Superior temporal gyrus (tissue), 1 donor: ENCODE results near the gene IGLON5.

ENCODE experiments used
- DNase-seq: peaks from one replicate; pipeline ENCODE4 v3.0.0-alpha.2; 2016; ENCODE audit errors: extremely low spot score

The IGLON5 gene

DNA sequence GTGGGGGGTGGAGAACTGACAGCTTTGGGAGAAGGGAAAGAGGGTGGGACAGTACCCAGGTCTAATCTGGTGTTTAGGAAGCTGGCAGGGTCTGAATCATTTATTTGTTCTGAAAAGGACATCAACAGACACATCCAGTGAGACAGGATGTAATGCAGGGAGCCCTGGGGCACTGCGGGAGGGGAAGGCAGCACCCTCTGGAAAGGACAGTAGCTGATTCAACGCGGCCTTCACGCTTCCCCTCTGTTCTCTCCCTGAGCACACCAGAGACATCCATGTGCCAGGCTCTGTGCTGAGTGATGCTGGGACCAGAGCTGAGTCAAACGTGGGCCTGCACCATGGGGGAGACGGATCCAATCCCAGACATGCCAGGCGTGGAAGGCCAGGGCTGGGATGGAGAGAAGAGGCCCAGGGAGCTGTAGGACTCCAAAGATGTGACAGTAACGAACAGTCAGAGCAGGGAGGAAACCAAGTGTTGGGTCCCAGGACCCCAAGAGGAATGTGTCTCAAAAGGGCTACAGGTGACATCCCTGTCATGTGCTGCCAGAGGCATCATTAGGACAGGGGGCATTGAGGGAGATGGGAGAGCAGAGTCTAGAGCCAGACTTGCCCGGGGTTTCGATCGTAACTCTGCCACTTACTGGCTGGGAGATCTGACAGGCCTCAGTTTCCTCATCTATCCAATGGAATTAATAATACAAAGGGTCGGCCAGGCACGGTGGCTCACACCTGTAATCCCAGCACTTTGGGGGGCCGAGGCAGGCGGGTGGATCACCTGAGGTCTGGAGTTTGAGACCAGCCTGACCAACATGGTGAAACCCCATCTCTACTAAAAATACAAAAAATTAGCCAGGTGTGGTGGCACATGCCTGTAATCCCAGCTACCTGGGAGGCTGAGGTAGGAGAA lies 53.0 kb downstream of the IGLON5 start:
- DNase-seq = peak; percentile 22

DNA sequence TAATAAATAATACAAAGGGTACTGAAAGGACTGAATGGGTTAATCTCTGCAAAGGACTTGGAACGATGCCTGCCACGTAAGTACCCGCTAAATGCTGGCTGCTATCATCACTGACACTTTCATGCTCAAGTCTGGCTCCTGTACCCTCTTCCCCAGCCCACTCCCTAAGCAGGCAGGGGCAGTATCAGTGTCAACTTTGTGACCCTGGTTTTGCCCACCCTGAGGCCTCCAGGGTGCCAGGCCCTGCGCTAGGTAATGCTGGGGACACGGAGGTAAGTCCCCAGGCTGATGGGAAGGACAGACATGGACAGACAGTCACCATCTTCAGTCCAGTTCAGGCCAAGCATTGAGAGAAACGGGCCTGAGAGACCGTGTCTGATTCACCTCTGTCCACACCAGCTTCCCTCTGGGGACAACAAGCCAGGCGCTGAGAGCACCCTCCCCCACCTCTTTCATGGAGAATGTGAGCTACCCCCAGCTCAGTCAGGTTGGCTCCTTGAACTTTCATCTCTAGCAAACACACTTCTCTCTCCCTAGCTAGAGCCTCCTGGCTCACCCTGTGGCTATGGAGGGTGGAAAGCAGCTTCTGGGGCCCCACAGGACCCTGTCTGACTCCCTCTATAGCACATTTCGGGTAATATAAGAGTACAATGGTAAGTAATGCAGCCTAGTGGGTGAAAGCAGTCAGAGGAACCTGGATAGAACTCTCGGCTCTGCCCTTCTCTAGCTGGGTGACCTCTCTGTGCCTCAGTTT lies 53.9 kb downstream of the IGLON5 start:
- DNase-seq = peak; percentile 55

DNA sequence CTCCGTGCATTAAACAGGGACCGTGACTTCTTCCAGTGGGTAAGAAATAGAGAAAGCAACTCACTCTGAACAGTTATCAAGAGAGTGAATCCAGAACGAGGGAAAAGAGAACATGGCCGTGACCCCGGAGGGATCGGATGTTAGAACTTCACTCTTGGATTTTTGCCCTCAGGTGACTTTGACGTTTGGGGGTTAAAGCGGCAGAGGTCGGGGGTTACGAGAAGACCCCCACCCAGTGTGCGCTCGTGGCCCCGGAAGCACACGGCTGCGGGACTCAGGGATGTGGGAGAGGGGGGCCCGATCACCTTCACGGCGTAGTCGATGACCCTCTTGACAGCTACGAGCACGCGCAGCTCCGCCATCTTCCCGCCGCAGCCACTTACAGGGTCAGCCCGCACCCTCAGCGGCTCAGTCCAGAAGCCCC lies 54.5 kb downstream of the IGLON5 start, which contains the start of gene ETFB:
Gene ETFB, minus strand, starts transcription at position 424 of the 424 bp plus-strand sequence. Its CDS starts 62 bp downstream, at position 362.
- no peak for DNase-seq

DNA sequence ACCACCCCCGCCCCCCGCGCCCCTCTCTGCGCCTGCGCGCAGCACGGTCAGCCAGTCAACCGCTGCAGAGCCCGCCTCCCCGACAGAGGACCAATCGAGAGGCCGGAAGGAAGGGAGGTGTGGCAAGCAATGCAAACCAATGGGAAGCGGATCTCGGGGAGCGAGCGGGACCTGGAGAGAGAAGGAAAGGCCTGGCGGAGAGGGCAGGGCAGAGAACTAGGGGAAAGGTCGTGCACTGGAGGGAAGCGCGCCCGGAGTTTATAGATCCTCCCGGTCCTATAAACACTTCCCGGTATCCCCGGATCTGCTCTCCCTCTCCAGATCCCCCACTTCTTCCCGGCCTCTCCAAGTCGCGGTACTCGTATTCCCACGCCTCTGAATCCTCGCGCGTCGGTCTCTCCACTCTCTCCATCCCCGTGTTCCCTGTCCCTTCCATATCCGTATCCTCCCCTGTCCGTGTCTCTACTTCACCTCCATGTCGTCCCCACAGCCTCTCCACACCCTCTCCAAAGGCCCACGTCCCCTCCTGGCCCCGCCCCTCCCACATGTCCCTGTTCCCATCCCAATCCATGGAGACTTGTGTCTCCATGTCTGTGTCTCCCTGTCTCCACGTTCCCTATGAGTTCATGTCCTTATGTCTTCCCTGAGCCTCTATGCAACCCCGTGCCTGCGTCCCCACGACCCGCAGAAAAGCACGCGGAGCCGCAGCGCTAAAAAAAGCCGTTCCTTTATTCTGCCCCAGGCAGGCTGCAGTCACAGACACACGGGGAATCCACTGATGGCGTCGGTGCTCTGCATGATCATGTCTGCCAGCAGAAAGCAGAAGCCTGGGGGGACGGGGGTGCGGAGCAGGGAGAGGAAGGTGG lies 55.2 kb downstream of the IGLON5 start:
- peak; percentile 98 for DNase-seq

DNA sequence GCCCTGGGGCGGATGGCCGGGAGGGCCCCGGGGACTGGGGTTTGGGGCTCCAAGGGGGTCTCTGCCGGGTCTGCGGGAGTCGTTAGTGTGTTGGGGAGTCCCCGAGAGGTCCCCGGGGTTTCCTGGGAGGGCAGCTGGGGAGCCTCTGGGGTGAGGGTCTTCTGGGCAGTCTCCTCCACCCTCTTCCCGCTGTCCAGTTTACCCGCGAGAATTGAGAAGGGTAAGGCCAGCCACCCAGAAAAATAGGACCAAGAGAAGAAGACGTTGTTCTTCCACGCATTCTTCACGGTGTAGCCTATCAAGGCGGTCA lies 55.8 kb downstream of the IGLON5 start:
- DNase-seq = no peak

DNA sequence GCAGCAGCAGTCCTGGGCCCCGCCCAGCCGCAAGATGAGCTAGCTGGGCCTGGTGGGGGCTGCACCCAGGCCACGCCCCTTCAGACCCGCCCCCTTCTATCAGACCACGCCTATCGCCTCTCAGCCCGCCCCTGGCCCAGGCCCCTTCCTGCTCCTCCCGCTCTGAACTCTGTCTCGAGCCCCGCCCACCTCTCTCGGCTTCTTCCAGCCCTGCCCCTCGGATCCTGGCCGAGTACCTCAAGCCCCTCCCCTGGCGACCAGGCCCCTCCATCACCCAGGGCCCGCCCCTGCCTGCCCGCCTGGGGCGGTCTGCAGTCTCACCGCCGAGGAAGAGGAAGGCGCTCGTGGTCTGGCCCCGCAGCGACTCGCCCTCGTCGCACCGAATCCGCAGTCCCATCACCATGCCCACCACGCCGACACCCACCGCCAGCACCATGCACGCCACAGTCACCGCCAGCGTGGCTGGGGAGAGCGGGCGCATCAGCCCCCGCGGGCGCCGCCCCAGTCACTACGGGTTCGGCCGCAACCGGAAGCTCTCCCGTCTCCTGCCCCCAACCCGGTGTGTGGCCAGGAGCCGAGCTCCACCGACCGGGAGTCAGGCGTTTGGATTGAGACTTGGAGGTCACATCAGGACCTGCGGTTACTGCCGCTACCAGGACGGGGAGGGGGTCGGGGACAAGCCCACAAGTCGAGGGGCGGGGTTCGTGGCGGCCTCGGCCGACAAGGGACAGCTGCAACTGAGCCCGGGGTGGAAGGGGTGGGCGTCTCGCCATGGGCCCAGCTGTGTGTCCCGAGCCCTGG lies 56.3 kb downstream of the IGLON5 start:
- peak; percentile 95 for DNase-seq

DNA sequence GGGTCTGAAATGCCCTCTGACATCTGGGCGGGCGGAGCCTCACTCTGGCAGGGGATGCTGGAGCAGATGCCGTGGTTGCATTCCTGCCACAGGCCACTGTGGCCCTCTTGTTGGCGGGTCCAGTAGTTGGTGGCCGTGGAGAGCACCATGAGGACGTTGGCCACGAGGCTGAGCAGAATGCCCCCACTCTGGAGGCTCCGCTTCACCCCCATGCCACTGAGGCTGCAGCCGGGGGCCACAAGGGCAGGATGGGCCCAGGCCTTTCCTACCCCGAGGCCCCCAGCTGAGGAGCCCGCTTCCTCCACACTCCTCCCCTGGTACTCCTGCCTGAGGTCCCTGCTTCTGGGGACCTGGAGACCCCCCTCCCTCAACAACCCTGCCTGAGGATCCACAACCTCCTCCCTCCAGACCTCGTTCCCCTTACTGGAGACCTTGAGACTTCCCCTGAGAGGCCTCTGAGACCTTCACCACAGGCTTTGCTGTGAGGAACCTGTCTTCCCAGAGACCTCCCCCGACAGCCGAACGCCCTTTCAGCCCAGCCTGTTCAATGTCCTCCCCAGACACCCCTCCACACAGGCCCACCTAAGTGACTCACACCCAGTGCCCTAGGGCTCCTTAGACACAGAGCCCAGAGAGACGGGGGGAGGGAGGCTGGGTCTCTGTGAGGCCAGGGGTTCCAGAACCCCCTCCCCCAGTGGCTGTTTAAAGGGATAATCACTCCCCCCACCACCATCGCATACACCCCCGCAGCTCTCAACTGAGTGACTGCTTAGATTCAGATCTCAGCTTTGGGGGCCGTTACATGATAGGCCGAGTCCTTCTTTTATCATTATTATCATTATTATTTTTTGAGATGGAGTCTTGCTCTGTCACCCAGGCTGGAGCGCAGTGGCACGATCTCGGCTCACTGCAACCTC lies 57.2 kb downstream of the IGLON5 start, which contains the start of gene CLDND2:
Gene CLDND2, minus strand, starts transcription at position 638 of the 917 bp plus-strand sequence. Its CDS starts 426 bp downstream, at position 212.
- DNase-seq = no peak

DNA sequence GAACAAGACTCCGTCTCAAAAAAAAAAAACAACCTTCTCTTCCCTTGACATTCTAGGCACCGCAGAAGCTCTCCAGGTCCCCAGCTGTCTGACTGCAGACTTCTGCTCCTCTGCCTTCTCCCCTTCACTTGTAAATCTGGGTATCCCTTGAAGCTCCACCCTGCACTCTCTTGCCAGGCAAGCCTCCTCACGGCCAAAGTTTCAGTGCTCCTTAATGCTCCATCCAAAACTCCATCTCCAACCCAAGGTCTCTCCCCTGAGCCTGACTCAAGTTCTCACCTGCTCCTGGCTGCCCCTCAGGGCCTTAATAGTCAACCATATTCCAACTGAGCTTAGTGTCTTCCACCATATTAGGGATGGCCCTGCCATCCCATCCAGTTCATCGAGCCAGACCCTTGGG lies 58.8 kb downstream of the IGLON5 start:
- DNase-seq = no peak

DNA sequence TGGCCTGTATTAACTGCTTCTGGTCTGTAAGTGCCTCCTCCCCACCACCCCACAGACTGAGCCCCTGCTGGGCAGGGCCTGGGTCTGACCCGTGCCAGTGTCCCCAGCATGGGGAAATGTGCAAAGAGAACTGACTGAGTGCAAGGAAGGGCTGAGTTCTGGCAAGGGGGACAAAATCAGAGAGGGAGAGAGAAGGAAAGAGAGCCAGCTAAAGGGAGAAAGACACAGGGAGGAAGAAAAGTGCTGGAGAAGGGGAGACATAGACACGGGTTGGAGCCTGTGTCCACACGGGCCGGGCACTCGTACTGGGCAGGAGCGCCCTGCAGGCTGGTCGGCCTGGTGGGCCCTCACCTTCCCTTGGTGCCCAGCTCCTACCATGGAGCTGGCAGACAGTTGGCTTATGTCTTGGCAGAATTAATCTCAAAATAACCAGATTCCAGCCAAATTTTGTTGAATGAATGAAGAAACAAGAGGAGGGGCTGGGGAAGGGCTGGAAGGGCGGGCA lies 59.8 kb downstream of the IGLON5 start:
- no peak for DNase-seq

DNA sequence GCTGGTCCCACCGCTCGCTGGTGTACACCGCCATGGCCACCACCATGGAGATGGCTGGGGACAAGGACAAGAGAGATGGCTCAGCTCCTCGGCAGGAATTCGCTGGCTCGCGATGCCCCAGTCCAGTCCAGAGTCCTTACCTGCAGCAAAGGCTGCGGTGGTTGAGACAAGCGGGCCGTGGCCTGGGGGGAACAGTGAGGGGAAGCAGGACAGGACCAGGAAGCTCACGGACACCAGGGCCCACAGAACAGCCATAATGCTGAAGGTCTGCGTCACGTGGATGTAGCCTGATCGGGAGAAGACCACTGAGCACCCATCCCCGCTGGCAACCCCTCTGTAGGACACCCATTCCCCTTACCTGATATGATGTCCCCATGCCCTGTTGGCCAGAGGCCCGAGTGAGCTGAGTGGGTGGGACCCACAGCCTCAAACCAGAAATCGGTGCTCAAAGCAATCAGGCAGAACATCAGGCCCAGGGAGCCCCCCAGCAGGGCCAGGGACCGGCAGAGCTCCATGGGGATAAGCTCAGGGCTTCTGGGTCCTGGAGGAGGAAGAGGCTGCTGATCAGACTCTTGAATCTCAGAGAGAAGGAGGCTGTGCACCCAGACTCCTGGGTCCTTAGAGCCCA lies 60.7 kb downstream of the IGLON5 start:
- DNase-seq = no peak

DNA sequence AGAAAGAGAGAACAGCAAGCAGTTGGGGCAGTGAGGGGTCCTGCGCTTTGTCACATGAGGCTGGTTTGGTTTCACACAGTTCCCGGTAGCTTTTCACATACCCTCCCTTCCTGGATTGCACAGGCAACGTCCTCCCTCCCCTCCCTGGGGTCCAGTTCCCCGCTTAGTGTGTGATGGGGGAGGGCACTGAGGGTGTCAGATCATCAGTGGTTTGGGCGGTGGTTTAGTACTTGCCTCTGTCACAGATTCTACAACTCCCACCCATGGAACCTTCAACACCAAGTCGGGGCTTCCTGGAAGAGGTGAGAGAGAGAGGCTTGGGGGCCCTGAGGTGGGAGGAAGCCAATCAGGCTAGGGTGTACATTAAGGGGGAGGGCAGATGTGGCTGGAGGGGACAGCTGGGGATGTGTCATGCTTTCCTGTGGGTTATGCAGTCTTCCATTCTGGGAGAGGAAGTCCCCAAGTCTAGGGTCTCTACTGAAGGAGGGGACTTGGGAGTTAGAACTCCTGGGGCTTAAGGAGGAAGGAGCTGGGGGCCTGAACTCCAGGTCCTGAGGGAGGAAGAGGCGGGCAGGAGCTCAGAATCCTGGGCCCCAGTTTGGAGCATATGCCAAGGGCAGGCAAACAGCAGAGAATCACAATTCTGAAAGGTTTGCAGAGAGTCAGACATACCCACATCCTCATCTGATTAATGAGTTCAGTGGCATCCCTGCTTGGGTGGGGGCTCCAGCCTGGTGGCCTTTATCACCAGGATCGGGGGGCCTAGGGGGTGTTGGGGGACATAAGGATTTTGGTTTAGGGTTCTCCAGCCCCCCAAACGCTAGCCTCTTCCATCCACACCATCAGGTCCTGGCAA lies 61.4 kb downstream of the IGLON5 start, which contains the start of gene NKG7:
Gene NKG7, minus strand, starts transcription at position 6 of the 856 bp plus-strand sequence. CDS start 119 bp downstream, outside the sequence.
- no peak for DNase-seq

DNA sequence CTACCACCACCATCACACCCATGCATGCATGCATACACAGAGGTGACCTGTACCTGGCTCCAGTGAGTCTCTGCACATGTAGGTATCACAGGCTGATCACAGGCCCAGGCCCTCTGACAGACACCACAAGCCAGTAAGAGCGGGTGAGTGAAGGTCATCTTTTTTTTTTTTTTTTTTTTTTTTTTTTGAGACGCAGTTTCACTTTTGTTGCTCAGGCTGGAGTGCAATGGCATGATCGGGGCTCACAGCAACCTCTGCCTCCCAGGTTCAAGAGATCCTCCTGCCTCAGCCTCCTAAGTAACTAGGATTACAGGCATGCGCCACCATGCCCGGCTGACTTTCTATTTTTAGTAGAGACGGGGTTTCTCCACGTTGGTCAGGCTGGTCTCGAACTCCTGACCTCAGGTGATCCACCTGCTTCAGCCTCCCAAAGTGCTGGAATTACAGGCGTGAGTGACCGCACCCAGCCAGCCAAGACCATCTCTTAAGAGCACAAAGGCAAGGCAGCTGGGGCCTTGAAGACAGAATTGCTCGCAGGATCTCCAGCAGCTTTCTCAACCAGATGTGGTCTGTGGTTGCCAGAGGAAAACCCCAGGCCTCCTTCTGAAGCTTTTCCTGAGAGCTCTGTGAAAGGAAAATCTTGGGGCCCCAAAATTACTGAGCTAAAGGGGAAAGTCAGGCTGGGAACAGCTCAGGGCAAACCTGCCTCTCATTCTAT lies 64.2 kb downstream of the IGLON5 start:
- no peak for DNase-seq

DNA sequence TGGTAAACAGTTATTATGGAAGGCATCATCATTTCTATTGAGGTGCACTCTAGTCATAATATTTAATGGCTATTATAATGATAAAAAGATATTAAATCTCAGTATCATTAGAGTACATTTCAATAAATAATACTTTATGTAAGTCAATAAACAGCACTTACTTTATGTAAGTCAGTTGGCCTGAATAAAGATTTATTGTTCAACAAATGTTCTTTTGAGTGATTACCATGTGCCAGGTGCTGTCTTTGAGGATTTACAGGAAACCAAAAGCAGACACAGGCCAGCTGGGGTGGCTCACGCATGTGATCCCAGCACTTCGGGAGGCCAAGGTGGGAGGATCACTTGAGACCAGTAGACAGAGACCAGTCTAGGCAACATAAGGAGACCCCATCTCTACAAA lies 66.0 kb downstream of the IGLON5 start:
- no peak for DNase-seq

DNA sequence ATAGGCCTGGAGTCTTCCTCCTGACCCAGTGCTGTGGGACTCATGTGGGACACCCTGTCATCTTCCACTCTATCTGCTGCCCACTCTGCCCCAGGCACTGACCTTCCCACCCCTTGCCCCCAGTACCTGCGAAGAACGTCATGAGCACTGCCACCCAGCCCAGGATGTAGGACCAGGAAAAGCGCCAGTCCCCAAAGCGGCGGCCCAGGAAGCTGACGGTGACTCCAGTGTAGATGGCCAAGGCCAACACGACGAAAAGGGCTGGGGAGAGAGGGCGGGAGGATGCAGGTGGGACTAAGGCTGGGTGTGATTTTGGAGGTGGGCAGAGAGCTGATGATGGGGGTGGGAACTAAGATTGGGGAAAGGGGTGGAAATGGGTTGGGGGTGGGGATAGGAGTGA lies 68.9 kb downstream of the IGLON5 start:
- DNase-seq = no peak
